A673 (cell line): Measurements from ENCODE around the gene ENTHD1. TPM values are rescaled to one million over a fixed set of nuclear protein-coding genes. Genes with fewer than 3 reads are reported as not detected.

ENCODE experiments used
- BruUV-seq: library from RNA; stranded (reverse); fragments of 400-500 nt; replicated peaks from 2 replicates; lab custom pipeline; 2021; lab: Mats Ljungman, UMichigan
- CTCF ChIA-PET: fragments of 300-600 bp; sonication (Branson Sonifier 250); formaldehyde crosslinking; loops from one replicate; lab custom pipeline; 2022; ENCODE audit warnings: antibody characterized with exemption; lab: Charles Lee
- POLR2A ChIA-PET: fragments of 300-600 bp; sonication (Branson Sonifier 250); formaldehyde crosslinking; loops from one replicate; lab custom pipeline; 2022; ENCODE audit warnings: antibody characterized with exemption; ENCODE audit not compliant: low non-redundant PET; lab: Charles Lee
- DNase-seq: peaks from one replicate; pipeline ENCODE4 v3.0.0-alpha.2; 2015; ENCODE audit warnings: low spot score
- H3K27ac ChIP-seq: fragments of 200-600 bp; sonication (generic); 2 replicates; pipeline ENCODE4 v1.5.1; 2016; ENCODE audit warnings: mixed run types, low read depth, mild to moderate bottlenecking, mixed read lengths, antibody characterized with exemption, low read length; ENCODE audit not compliant: poor library complexity, severe bottlenecking
- H3K27me3 ChIP-seq: fragments of 200-600 bp; sonication (generic); replicated peaks from 2 replicates; pipeline ENCODE4 v1.6.1; 2017; ENCODE audit warnings: mixed run types, low read depth, mild to moderate bottlenecking, mixed read lengths, antibody characterized with exemption, low read length; ENCODE audit not compliant: insufficient read depth, poor library complexity
- H3K36me3 ChIP-seq: fragments of 200-600 bp; sonication (generic); 2 replicates; pipeline ENCODE4 v1.6.1; 2016; ENCODE audit warnings: mixed run types, mild to moderate bottlenecking, mixed read lengths, antibody characterized with exemption, low read length; ENCODE audit not compliant: insufficient read depth, poor library complexity, severe bottlenecking
- H3K4me1 ChIP-seq: fragments of 200-600 bp; sonication (generic); 2 replicates; pipeline ENCODE4 v1.6.1; 2017; ENCODE audit warnings: mixed run types, mild to moderate bottlenecking, mixed read lengths, antibody characterized with exemption, low read length; ENCODE audit not compliant: insufficient read depth, poor library complexity, severe bottlenecking
- H3K4me3 ChIP-seq: fragments of 200-600 bp; sonication (generic); 2 replicates; pipeline ENCODE4 v1.5.1; 2016; ENCODE audit warnings: low read depth, mixed run types, mild to moderate bottlenecking, mixed read lengths, low read length; ENCODE audit not compliant: poor library complexity, severe bottlenecking
- H3K9me3 ChIP-seq: fragments of 200-600 bp; sonication (generic); 2 replicates; pipeline ENCODE4 v1.6.1; 2016; ENCODE audit warnings: mixed run types, low read depth, mild to moderate bottlenecking, mixed read lengths, antibody characterized with exemption, low read length; ENCODE audit not compliant: poor library complexity, severe bottlenecking
- EZH2 ChIP-seq: fragments of 200-600 bp; sonication (generic); IDR thresholded peaks from 2 replicates; pipeline ENCODE4 v1.6.1; 2017; ENCODE audit warnings: borderline replicate concordance, low read depth, mild to moderate bottlenecking, mixed read lengths, antibody characterized with exemption, low read length; ENCODE audit not compliant: poor library complexity, severe bottlenecking
- intact Hi-C: fragments of 100-400 bp; cut with micrococcal nuclease; formaldehyde crosslinking; loops from one replicate; pipeline ENCODE4 v1.10.0; 2022; ENCODE audit not compliant: unreplicated experiment
- total RNA-seq: library from RNA; stranded (reverse); gene quantifications from 2 replicates; pipeline ENCODE4 v1.2.3, GENCODE V29; 2021
- TF ChIP-seq, protein P1 (sequence below): fragments of 300-800, 200-600 bp; sonication (generic); conservative IDR thresholded peaks from 2 replicates; pipeline ENCODE4 v1.5.1; 2017; ENCODE audit warnings: low read depth, mild to moderate bottlenecking, antibody characterized with exemption, low read length, moderate library complexity, mixed read lengths

Gene ENTHD1
- total RNA-seq, 1 experiment from 2014 or later = not detected

DNA sequence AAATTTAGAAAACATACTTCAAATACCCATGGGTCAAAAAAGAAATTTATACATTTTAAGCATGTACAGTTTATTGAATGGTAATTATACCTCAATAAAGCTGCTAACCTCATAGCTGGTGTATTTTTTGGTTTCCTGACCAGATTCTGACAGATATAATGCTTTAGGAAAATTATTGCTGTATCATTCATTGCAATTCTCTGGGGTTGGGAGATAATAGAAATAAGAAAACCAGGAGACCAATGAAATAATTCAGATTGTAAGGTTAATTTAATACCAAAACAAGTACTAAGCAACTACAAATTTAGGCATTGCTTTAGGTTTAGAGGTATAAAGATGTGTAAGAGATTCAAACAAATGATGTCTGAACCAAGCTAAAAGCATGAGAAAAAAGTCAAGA, 120.1 kb downstream of the ENTHD1 start:
- POLR2A ChIA-PET = interaction anchor here (0.6 kb wide), 1 partner anchor 45 kb away, joined by 3 read pairs; no protein-coding TSS in a partner anchor
- no TSS peak for BruUV-seq
- no peak for DNase-seq
- intact Hi-C loops = no loop called here
- no peaks in the 10 kb centered on the region for H3K36me3 ChIP-seq
- CTCF ChIA-PET = no interaction called here
- H3K9me3 ChIP-seq = no peaks in the 10 kb centered on the region
- TF ChIP-seq, protein P1, sequence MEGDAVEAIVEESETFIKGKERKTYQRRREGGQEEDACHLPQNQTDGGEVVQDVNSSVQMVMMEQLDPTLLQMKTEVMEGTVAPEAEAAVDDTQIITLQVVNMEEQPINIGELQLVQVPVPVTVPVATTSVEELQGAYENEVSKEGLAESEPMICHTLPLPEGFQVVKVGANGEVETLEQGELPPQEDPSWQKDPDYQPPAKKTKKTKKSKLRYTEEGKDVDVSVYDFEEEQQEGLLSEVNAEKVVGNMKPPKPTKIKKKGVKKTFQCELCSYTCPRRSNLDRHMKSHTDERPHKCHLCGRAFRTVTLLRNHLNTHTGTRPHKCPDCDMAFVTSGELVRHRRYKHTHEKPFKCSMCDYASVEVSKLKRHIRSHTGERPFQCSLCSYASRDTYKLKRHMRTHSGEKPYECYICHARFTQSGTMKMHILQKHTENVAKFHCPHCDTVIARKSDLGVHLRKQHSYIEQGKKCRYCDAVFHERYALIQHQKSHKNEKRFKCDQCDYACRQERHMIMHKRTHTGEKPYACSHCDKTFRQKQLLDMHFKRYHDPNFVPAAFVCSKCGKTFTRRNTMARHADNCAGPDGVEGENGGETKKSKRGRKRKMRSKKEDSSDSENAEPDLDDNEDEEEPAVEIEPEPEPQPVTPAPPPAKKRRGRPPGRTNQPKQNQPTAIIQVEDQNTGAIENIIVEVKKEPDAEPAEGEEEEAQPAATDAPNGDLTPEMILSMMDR = no peak
- TF ChIP-seq EZH2 = no peak
- H3K4me1 ChIP-seq = no peaks in the 10 kb centered on the region
- H3K27me3 ChIP-seq = peaks cover 60% of the 10 kb centered on the region
- no peak overlapping the region for H3K27ac ChIP-seq
- no peak overlapping the region for H3K4me3 ChIP-seq

DNA sequence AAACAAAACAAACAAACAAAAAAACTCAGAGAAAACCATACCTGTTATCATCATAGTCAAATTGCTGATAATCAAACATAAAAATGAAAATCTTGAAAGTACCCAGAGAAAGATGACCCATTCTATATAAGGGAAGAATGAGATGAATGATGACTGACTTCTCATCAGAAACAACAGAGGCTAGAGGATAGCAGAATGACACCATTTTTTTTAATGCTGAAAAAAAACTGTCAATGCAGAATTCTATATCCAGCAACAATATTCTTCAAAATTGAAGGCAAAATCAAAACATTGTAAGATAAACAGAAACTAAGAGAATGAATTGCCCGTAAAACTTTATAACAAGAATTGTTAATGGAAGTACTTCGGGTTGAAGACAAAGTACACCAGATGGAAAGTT, 122.1 kb downstream of the ENTHD1 start:
- peaks cover 60% of the 10 kb centered on the region for H3K27me3 ChIP-seq
- H3K27ac ChIP-seq = no peak overlapping the region
- H3K4me1 ChIP-seq = no peaks in the 10 kb centered on the region
- POLR2A ChIA-PET = no interaction called here
- CTCF ChIA-PET = no interaction called here
- H3K4me3 ChIP-seq = no peak overlapping the region
- no peaks in the 10 kb centered on the region for H3K36me3 ChIP-seq
- no TSS peak for BruUV-seq
- no peaks in the 10 kb centered on the region for H3K9me3 ChIP-seq
- TF ChIP-seq, protein P1 = no peak
- no peak for TF ChIP-seq EZH2
- intact Hi-C loops = no loop called here
- no peak for DNase-seq

DNA sequence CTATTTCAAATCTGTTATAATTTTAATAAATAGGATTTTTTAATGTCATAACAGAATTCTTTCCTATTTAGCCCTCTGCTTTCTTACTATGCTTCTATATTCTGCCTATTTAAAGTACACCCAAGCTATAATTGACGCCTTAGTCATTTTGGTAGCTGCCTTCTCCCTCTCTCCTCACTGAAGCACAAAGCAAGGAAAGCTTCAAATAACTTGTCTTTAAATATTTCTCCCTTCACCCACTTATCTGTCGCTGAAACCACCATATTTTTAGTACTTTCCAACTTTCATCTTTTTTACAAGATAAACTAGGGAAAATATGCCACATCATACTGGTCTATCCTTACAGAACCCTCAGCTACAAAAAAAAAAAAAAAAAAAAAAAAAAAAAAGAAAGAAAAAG, 127.9 kb downstream of the ENTHD1 start:
- H3K4me1 ChIP-seq = no peaks in the 10 kb centered on the region
- CTCF ChIA-PET = interaction anchor here (0.6 kb wide), 2 partner anchors 134 to 227 kb away, joined by 4 read pairs; no protein-coding TSS in a partner anchor

More for the DNA sequence above, 127.9 kb downstream of the ENTHD1 start:
- H3K4me3 ChIP-seq = no peak overlapping the region
- TF ChIP-seq, protein P1 = no peak
- no peak for TF ChIP-seq EZH2
- no peak overlapping the region for H3K27ac ChIP-seq
- peaks cover 66% of the 10 kb centered on the region for H3K27me3 ChIP-seq
- no TSS peak for BruUV-seq
- intact Hi-C loops = no loop called here
- no peaks in the 10 kb centered on the region for H3K36me3 ChIP-seq
- no peak for DNase-seq
- POLR2A ChIA-PET = no interaction called here
- H3K9me3 ChIP-seq = no peaks in the 10 kb centered on the region
